Upper lobe of right lung (tissue), 1 donor: ENCODE measurements around the gene ZNF525. TPM values are rescaled to one million over a fixed set of nuclear protein-coding genes. Genes with fewer than 3 reads are reported as not detected.

Source experiments
- ATAC-seq: fragments of 200-7000 bp; cut with Tn5 transposase; one replicate; pipeline ENCODE4 v1.9.1; 2020; ENCODE audit warnings: mild to moderate bottlenecking, moderate library complexity
- DNase-seq: peaks from one replicate; pipeline ENCODE4 v3.0.0-alpha.2; 2020
- H3K27ac ChIP-seq: fragments of 200-600 bp; one replicate; pipeline ENCODE4 v1.8.0; 2022
- H3K27me3 ChIP-seq: fragments of 200-600 bp; one replicate; pipeline ENCODE4 v1.8.0; 2022; ENCODE audit warnings: mild to moderate bottlenecking
- H3K36me3 ChIP-seq: fragments of 200-600 bp; one replicate; pipeline ENCODE4 v1.8.0; 2022
- H3K4me1 ChIP-seq: fragments of 200-600 bp; one replicate; pipeline ENCODE4 v1.8.0; 2022
- H3K4me3 ChIP-seq: fragments of 200-600 bp; one replicate; pipeline ENCODE4 v1.8.0; 2022; ENCODE audit warnings: mild to moderate bottlenecking
- H3K9me3 ChIP-seq: fragments of 200-600 bp; one replicate; pipeline ENCODE4 v1.8.0; 2022
- CTCF ChIP-seq: fragments of 200-600 bp; IDR thresholded peaks from one replicate; pipeline ENCODE4 v1.8.0; 2022; ENCODE audit warnings: antibody characterized with exemption
- intact Hi-C: fragments of 100-400 bp; cut with DNase I; formaldehyde crosslinking; loops from one replicate; pipeline ENCODE4 v1.11.0; 2022
- total RNA-seq: library from RNA; stranded (reverse); fragmentation: NEBNext Ultra II Directional; extraction: Animal tissue kit (Norgen Biotek cat#: 25700); gene quantifications from one replicate; pipeline ENCODE4 v1.2.1, GENCODE V29; 2021
- donor health status: DM: no; HTN: yes; CAD: no; lungs with severe emphysema.

ZNF525 gene
- total RNA-seq, 1 donor from 2014 or later = 9.4 TPM

- intact Hi-C loops = no loop called here
- H3K9me3 ChIP-seq = no peaks in the 10 kb centered on the region
- ATAC-seq = peak; percentile 41
- H3K27ac ChIP-seq = peak overlapping the region; percentile 77
- peaks cover 7% of the 10 kb centered on the region for H3K36me3 ChIP-seq
- peaks cover 7% of the 10 kb centered on the region for H3K4me1 ChIP-seq
- H3K4me3 ChIP-seq = peak overlapping the region; percentile 69
- H3K27me3 ChIP-seq = no peaks in the 10 kb centered on the region
- no peak for TF ChIP-seq CTCF
- DNase-seq = peak; percentile 75
Measured at GRCh38 chr19:53432088-53432661, 66.7 kb downstream of the ZNF525 start.

Other genes starting within 250 kb of the ZNF525 start
- 7.0 TPM for gene ZNF415, start 232.8 kb upstream of the ZNF525 start, total RNA-seq
- 16.2 TPM for gene ZNF347, start 206.7 kb upstream of the ZNF525 start, total RNA-seq
- 6.0 TPM for gene ZNF665, start 172.3 kb upstream of the ZNF525 start, total RNA-seq
- 16.2 TPM for gene ZNF677, start 110.8 kb upstream of the ZNF525 start, total RNA-seq
- gene VN1R2, start 107.4 kb upstream of the ZNF525 start, total RNA-seq = not detected
- not detected for gene VN1R4, start 98.0 kb upstream of the ZNF525 start, total RNA-seq
- 7.8 TPM for gene ZNF845, start 32.0 kb upstream of the ZNF525 start, total RNA-seq
- gene ZNF765, start 29.4 kb downstream of the ZNF525 start, total RNA-seq = 12.4 TPM
- 12.1 TPM for gene ZNF761, start 66.3 kb downstream of the ZNF525 start, total RNA-seq
- 4.6 TPM for gene ZNF813, start 102.0 kb downstream of the ZNF525 start, total RNA-seq
- 30.1 TPM for gene ZNF331, start 172.4 kb downstream of the ZNF525 start, total RNA-seq